Fibroblast of pulmonary artery (primary cell): Measurements from ENCODE around the gene ZNF57.

Experiments
- DNase-seq: peaks from one replicate; pipeline ENCODE4 v3.0.0-alpha.2; 2010; ENCODE audit warnings: low read depth
- H3K4me3 ChIP-seq: replicated peaks from 2 replicates; pipeline ENCODE4 v1.5.1; 2011; ENCODE audit warnings: low read depth, mild to moderate bottlenecking, control low read depth, low read length, moderate library complexity
- TF ChIP-seq, protein P1 (sequence below): IDR thresholded peaks from 2 replicates; pipeline ENCODE4 v1.5.1; 2011; ENCODE audit warnings: mild to moderate bottlenecking, control low read depth, low read length, inconsistent platforms; ENCODE audit errors: missing control alignments

Gene ZNF57

GRCh38 chr19:2900296-2901252 is at the start of gene ZNF57:
Gene ZNF57, plus strand, starts transcription at chr19:2900928. Its CDS starts 118 bp downstream, at chr19:2901046.
- H3K4me3 ChIP-seq = peak within 1 kb of the TSS; percentile 84
- peak; percentile 100 for DNase-seq
- TF ChIP-seq, protein P1, sequence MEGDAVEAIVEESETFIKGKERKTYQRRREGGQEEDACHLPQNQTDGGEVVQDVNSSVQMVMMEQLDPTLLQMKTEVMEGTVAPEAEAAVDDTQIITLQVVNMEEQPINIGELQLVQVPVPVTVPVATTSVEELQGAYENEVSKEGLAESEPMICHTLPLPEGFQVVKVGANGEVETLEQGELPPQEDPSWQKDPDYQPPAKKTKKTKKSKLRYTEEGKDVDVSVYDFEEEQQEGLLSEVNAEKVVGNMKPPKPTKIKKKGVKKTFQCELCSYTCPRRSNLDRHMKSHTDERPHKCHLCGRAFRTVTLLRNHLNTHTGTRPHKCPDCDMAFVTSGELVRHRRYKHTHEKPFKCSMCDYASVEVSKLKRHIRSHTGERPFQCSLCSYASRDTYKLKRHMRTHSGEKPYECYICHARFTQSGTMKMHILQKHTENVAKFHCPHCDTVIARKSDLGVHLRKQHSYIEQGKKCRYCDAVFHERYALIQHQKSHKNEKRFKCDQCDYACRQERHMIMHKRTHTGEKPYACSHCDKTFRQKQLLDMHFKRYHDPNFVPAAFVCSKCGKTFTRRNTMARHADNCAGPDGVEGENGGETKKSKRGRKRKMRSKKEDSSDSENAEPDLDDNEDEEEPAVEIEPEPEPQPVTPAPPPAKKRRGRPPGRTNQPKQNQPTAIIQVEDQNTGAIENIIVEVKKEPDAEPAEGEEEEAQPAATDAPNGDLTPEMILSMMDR = no peak

- TF ChIP-seq, protein P1 = no peak
- no peak overlapping the region for H3K4me3 ChIP-seq
- no peak for DNase-seq
Measured at GRCh38 chr19:2852598-2852997, 48.1 kb upstream of the ZNF57 start.

- DNase-seq = no peak
- TF ChIP-seq, protein P1 = no peak
- no peak overlapping the region for H3K4me3 ChIP-seq
Measured at GRCh38 chr19:2853015-2853606, 47.6 kb upstream of the ZNF57 start.

- no peak for DNase-seq
- H3K4me3 ChIP-seq = no peak overlapping the region
- TF ChIP-seq, protein P1 = no peak
Measured at GRCh38 chr19:2854849-2855248, 45.9 kb upstream of the ZNF57 start.

- no peak overlapping the region for H3K4me3 ChIP-seq
- TF ChIP-seq, protein P1 = no peak
- DNase-seq = no peak
Measured at GRCh38 chr19:2856457-2857050, 44.2 kb upstream of the ZNF57 start.

DNA sequence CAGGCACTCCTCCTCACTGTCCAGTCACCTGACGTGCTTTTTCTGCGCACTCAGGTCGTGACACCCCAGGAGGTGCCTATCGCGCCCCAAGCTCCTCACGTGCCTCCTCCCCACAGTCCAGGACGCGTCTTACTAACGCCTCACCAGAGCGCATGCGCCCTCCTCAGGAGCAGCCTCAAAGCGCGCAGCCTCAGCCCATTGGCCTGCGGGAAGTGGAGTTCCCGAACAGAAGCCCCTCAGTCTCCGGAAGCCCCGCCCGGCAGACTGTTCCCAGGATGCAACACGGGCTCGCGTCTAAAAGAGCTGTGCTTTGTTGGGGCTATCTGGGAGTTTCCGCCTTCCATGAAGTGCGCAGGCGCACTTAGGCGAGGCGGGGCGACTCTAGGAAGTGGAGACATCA is 41.9 kb upstream of the ZNF57 start:
- DNase-seq = no peak
- TF ChIP-seq, protein P1 = no peak
- no peak overlapping the region for H3K4me3 ChIP-seq
